ENCODE data around the gene LMOD1.

GRCh38 chr1:201966171-201966570, 19.8 kb upstream of the LMOD1 start:
- TF ChIP-seq CTCF (IDR thresholded peaks at IDR 0.05; ENCODE audit: borderline replicate concordance, extremely low read depth, low read length, poor library complexity, severe bottlenecking) (no peak), EZH2 (IDR thresholded peaks at IDR 0.05; ENCODE audit: borderline replicate concordance, low read depth, low read length, severe bottlenecking) (no peak)

All from DND-41 (cell line).